ENCODE data around the gene TAF11. TPM values are rescaled to one million over a fixed set of nuclear protein-coding genes. Genes with fewer than 3 reads are reported as not detected.

Gene TAF11
- total RNA-seq, 1 experiment from 2014 or later, result 49.4 TPM

DNA sequence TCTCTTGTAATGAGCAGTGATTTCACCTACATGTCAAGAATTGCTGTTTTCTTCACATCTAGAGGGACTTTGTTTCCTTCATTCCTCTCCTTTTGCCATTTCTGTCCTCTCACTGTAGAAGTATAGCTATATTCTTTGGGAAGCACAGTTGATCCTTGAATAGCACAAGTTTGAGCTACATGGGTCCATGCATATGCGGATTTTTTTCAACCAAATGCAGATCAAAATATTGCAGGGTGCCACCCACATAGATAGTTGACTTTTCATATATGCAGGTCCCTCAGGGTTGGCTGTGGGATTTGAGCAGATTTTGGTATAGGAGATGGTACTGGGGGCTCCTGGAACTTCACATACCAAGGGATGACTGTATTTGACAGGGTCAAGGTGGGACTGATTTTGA is 54.9 kb downstream of the TAF11 start:
- no peak overlapping the region for H2BK120ac ChIP-seq (ENCODE audit: low read depth, low read length, poor library complexity, severe bottlenecking)
- H3K4ac ChIP-seq (ENCODE audit: low read depth, low read length), result no peak overlapping the region
- H2BK15ac ChIP-seq (ENCODE audit: low read depth, low read length), result no peak overlapping the region
- H3K27me3 Mint-ChIP-seq (ENCODE audit: low read depth), result no peaks in the 10 kb centered on the region
- no peak for TF ChIP-seq CTCF (conservative IDR thresholded peaks at IDR 0.05)
- no peak for DNase-seq
- no peak overlapping the region for H2BK20ac ChIP-seq (ENCODE audit: low read depth, low read length, poor library complexity, severe bottlenecking)
- H3K4me1 Mint-ChIP-seq, result no peaks in the 10 kb centered on the region
- no peak overlapping the region for H3K18ac ChIP-seq (ENCODE audit: insufficient read length, low read depth, low read length)
- no peak overlapping the region for H3K4me3 Mint-ChIP-seq
- no peaks in the 10 kb centered on the region for H3K27me3 ChIP-seq (ENCODE audit: insufficient read depth, low read length)
- H3K4me1 ChIP-seq (ENCODE audit: insufficient read depth, low read length), result no peaks in the 10 kb centered on the region
- no peak overlapping the region for H3K27ac ChIP-seq (ENCODE audit: insufficient read length, low read depth, low read length)
- no peaks in the 10 kb centered on the region for H4K20me1 ChIP-seq (ENCODE audit: control insufficient read depth, insufficient read depth, insufficient read length)
- H3K23ac ChIP-seq (ENCODE audit: insufficient read length, low read depth, low read length), result no peak overlapping the region
- H3K23me2 ChIP-seq (ENCODE audit: insufficient read length, low read depth, low read length, poor library complexity, severe bottlenecking), result no peaks in the 10 kb centered on the region
- H2AK5ac ChIP-seq (ENCODE audit: insufficient read length, low read length), result no peak overlapping the region
- H3K9me3 ChIP-seq (ENCODE audit: control insufficient read depth, low read depth, low read length), result no peaks in the 10 kb centered on the region
- H3K14ac ChIP-seq (ENCODE audit: insufficient read depth, low read length), result no peak overlapping the region
- H2AFZ ChIP-seq (ENCODE audit: low read length), result no peak overlapping the region
- WGBS (ENCODE audit: extremely low coverage, insufficient read length, low lambda C conversion rate), result no CpG with 5 or more reads among the region's 1 CpG
- no peak overlapping the region for H3K9ac ChIP-seq (ENCODE audit: extremely low read depth, insufficient read length, low read length)
- H3K27ac Mint-ChIP-seq, result peak overlapping the region in 1 of 3 experiments; percentile 55; a peak in 3 of 7 replicates
- no peaks in the 10 kb centered on the region for H3K79me2 ChIP-seq (ENCODE audit: insufficient read depth, low read length)
- H3T11ph ChIP-seq (ENCODE audit: low read length), result no peak overlapping the region
- H3K36me3 Mint-ChIP-seq (ENCODE audit: insufficient read depth in 1 of 3, low read depth in 3 of 3), result peaks cover 1 to 44% (median 39%) of the 10 kb centered on the region in 3 experiments; a peak in 6 of 7 replicates
- H3K9me3 Mint-ChIP-seq, result no peaks in the 10 kb centered on the region
- H4K91ac ChIP-seq (ENCODE audit: insufficient read length, low read depth, low read length), result no peak overlapping the region
- no peak overlapping the region for H2BK5ac ChIP-seq (ENCODE audit: insufficient read length, low read length)
- no peak overlapping the region for H4K8ac ChIP-seq (replicated peaks; ENCODE audit: insufficient read length, low read depth, low read length)
- no peak overlapping the region for H3K4me2 ChIP-seq (ENCODE audit: insufficient read depth, insufficient read length, low read length)
- H4K5ac ChIP-seq (ENCODE audit: insufficient read length, low read depth, low read length), result no peak overlapping the region
- no peak overlapping the region for H3K56ac ChIP-seq (ENCODE audit: insufficient read length, low read depth, low read length)
- H3K79me1 ChIP-seq (ENCODE audit: insufficient read depth, low read depth, low read length, poor library complexity, severe bottlenecking), result no peaks in the 10 kb centered on the region
- no peak overlapping the region for H2BK12ac ChIP-seq (ENCODE audit: insufficient read length, low read depth, low read length)
